Progenitor cell of endocrine pancreas (in vitro differentiated cells): ENCODE results near the gene PXDC1. TPM values are rescaled to one million over a fixed set of nuclear protein-coding genes. Genes with fewer than 3 reads are reported as not detected.

Source experiments
- DNase-seq: peaks from one replicate; pipeline ENCODE4 v3.0.0; 2021; ENCODE audit warnings: low spot score; ENCODE audit not compliant: unreplicated experiment
- H3K27ac Mint-ChIP-seq: 2 replicates; pipeline ENCODE4 v1.8.0; 2021; ENCODE audit warnings: mild to moderate bottlenecking, moderate library complexity, mixed read lengths
- H3K27me3 Mint-ChIP-seq: 2 replicates; pipeline ENCODE4 v1.8.0; 2021; ENCODE audit warnings: mixed read lengths
- H3K36me3 Mint-ChIP-seq: 2 replicates; pipeline ENCODE4 v1.8.0; 2022; ENCODE audit warnings: mixed read lengths; ENCODE audit not compliant: insufficient read depth
- H3K4me1 Mint-ChIP-seq: 2 replicates; pipeline ENCODE4 v1.8.0; 2021; ENCODE audit warnings: low read depth, mixed read lengths
- H3K4me3 Mint-ChIP-seq: 2 replicates; pipeline ENCODE4 v1.8.0; 2021; ENCODE audit warnings: low read depth, mild to moderate bottlenecking, moderate library complexity, mixed read lengths
- H3K9me3 Mint-ChIP-seq: 2 replicates; pipeline ENCODE4 v1.8.0; 2021; ENCODE audit warnings: low read depth, mixed read lengths
- total RNA-seq: library from RNA; stranded (reverse); gene quantifications from 2 replicates; pipeline ENCODE4 v1.2.1, GENCODE V29; 2021
- TF ChIP-seq, protein P1 (sequence below): fragments of 200-600 bp; sonication (generic); IDR thresholded peaks from one replicate; pipeline ENCODE4 v1.5.0; 2021; ENCODE audit warnings: antibody characterized with exemption, mild to moderate bottlenecking; ENCODE audit not compliant: unreplicated experiment

The PXDC1 gene
- total RNA-seq, 1 donor from 2014 or later, result 4.8 TPM

DNA sequence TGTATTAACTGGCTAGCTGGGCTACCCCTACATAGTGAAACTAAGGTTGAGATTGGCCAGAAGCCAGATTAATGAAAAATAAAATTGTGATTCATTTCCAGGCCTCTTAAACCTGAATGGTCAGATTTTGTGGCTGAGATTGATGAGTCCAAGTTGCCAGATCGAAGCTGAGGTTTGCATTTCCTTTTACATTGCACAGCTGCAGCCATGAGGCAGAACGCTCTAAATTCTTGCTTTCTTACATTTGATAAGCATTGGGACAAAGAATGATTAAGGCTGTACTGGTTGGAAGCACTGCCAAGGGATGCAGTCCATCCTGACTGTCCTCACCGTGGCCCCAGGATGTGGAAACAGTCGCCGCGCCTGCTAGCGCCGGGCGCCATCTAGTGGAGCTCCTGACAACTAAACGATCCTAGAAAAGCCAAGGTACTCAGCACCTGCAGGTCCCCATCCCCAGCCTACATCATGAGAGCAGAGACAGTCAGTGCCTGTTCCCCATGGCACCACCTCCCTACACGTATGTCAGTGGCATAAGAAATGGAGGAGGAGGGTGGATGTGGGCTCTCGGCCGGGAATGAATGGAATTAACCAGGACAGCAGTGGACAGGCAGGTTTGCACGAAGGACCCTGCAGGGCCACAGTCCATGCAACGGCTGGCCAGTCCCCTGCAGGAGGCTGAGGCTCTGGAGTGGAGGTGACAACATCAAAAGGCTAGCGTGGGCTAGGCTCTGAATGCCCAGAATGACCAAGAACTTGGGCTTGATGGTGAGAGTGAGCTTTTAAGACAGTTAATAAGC lies 19.0 kb downstream of the PXDC1 start:
- Mint-ChIP-seq H3K4me3 (no peak overlapping the region), H3K36me3 (peaks cover 23% of the 10 kb centered on the region), H3K27ac (no peak overlapping the region), H3K4me1 (no peaks in the 10 kb centered on the region), H3K9me3 (peaks cover 5% of the 10 kb centered on the region), H3K27me3 (peaks cover 11% of the 10 kb centered on the region)
- TF ChIP-seq, protein P1, sequence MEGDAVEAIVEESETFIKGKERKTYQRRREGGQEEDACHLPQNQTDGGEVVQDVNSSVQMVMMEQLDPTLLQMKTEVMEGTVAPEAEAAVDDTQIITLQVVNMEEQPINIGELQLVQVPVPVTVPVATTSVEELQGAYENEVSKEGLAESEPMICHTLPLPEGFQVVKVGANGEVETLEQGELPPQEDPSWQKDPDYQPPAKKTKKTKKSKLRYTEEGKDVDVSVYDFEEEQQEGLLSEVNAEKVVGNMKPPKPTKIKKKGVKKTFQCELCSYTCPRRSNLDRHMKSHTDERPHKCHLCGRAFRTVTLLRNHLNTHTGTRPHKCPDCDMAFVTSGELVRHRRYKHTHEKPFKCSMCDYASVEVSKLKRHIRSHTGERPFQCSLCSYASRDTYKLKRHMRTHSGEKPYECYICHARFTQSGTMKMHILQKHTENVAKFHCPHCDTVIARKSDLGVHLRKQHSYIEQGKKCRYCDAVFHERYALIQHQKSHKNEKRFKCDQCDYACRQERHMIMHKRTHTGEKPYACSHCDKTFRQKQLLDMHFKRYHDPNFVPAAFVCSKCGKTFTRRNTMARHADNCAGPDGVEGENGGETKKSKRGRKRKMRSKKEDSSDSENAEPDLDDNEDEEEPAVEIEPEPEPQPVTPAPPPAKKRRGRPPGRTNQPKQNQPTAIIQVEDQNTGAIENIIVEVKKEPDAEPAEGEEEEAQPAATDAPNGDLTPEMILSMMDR, result peak; percentile 92
- DNase-seq, result peak; percentile 68

- peaks cover 11% of the 10 kb centered on the region for H3K27me3 Mint-ChIP-seq
- H3K27ac Mint-ChIP-seq, result no peak overlapping the region
- peaks cover 5% of the 10 kb centered on the region for H3K9me3 Mint-ChIP-seq
- TF ChIP-seq, protein P1, result no peak
- DNase-seq, result no peak
- H3K4me3 Mint-ChIP-seq, result no peak overlapping the region
- H3K36me3 Mint-ChIP-seq, result peaks cover 21% of the 10 kb centered on the region
- no peaks in the 10 kb centered on the region for H3K4me1 Mint-ChIP-seq
Measured at GRCh38 chr6:3731700-3732099, 19.8 kb downstream of the PXDC1 start.

DNA sequence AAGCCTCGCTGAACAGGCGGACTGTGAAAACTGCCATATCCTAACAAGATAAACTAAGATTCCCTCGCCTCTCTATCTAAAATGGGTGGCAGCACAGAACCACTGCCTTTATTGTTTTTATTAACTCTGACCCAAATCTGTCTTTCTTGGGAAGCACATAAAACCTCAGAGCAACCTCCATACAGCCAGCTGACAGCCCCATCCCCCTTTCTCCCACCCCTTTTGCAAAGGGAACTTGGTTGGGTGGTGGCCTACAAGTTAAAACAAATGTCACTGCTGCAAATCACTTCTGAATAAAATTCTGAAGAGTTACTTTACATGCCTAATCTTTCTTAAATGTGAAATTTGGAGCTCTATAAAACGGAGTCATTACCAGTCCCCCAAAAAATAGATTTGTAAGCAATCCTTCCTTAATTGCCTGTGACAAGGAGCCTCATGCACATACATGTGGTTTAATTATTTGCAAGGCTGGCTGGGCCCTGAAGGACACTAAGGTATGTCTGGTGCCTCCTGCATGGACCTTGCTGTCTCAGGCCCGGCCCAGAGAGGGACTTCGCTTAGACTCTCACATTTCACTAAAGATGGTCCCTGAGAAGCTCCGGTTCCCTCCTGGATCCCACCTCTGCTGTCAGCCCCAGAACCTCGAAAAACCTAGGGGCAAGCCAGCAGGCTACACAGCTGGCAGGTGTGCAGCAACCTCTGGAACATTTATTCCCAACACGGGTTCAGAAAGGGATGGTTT lies 21.7 kb downstream of the PXDC1 start:
- Mint-ChIP-seq H3K27me3 (peaks cover 11% of the 10 kb centered on the region), H3K4me1 (no peaks in the 10 kb centered on the region), H3K4me3 (no peak overlapping the region), H3K9me3 (peaks cover 1% of the 10 kb centered on the region), H3K27ac (no peak overlapping the region), H3K36me3 (peaks cover 4% of the 10 kb centered on the region)
- DNase-seq, result no peak
- TF ChIP-seq, protein P1, result no peak

- Mint-ChIP-seq H3K27ac (no peak overlapping the region), H3K27me3 (peaks cover 14% of the 10 kb centered on the region), H3K9me3 (no peaks in the 10 kb centered on the region), H3K4me3 (no peak overlapping the region), H3K36me3 (no peaks in the 10 kb centered on the region), H3K4me1 (peaks cover 4% of the 10 kb centered on the region)
- no peak for DNase-seq
- TF ChIP-seq, protein P1, result no peak
Measured at GRCh38 chr6:3727593-3728108, 23.9 kb downstream of the PXDC1 start.

- Mint-ChIP-seq H3K36me3 (no peaks in the 10 kb centered on the region), H3K27ac (peak overlapping the region; percentile 21), H3K9me3 (no peaks in the 10 kb centered on the region), H3K27me3 (peaks cover 12% of the 10 kb centered on the region), H3K4me3 (no peak overlapping the region), H3K4me1 (peaks cover 8% of the 10 kb centered on the region)
- DNase-seq, result no peak
- TF ChIP-seq, protein P1, result no peak
Measured at GRCh38 chr6:3727036-3727435, 24.5 kb downstream of the PXDC1 start.
